ENCODE data around the gene DLEC1.

- TF ChIP-seq ZFP1 (CRISPR knock-in tag; IDR thresholded peaks at IDR 0.05) (no peak), HMG20B (CRISPR knock-in tag; IDR thresholded peaks at IDR 0.05) (no peak), POLR2A (conservative IDR thresholded peaks at IDR 0.05) (no peak), ZZZ3 (IDR thresholded peaks at IDR 0.05) (no peak)
Observed at GRCh38 chr3:38131621-38132369, 92.8 kb downstream of the DLEC1 start.
